ENCODE results near the gene B3GNT3.
A peak's percentile ranks its signal among the peaks of the same experiment; 100 is the strongest.

Gene B3GNT3

GRCh38 chr19:17794731-17795494 is at the start of gene B3GNT3:
Gene B3GNT3, plus strand, starts transcription at chr19:17795138. Its CDS starts 12,670 bp downstream, at chr19:17807808.
- DNase-seq = no peak

GRCh38 chr19:17747205-17748098 is 47.5 kb upstream of the B3GNT3 start:
- DNase-seq = peak; percentile 80

GRCh38 chr19:17748884-17749638 is 45.9 kb upstream of the B3GNT3 start:
- DNase-seq = no peak

GRCh38 chr19:17749912-17750317 is 45.0 kb upstream of the B3GNT3 start:
- DNase-seq = no peak

- no peak for DNase-seq
These were observed 43.6 kb upstream of the B3GNT3 start, which contains the start of gene FCHO1 for GRCh38 chr19:17751103-17751911. Gene FCHO1, plus strand, starts transcription at chr19:17751477. Its CDS starts 3,688 bp downstream, at chr19:17755165.

- DNase-seq = no peak
These were observed 43.0 kb upstream of the B3GNT3 start for GRCh38 chr19:17751912-17752273.

GRCh38 chr19:17752865-17753639 is 41.9 kb upstream of the B3GNT3 start:
- DNase-seq = no peak

GRCh38 chr19:17753976-17754375 is 41.0 kb upstream of the B3GNT3 start:
- DNase-seq = no peak

GRCh38 chr19:17754634-17755442 is 40.1 kb upstream of the B3GNT3 start:
- no peak for DNase-seq

GRCh38 chr19:17755443-17755890 is 39.5 kb upstream of the B3GNT3 start:
- no peak for DNase-seq

GRCh38 chr19:17755977-17756670 is 38.8 kb upstream of the B3GNT3 start:
- peak; percentile 67 for DNase-seq

GRCh38 chr19:17757125-17757524 is 37.8 kb upstream of the B3GNT3 start:
- DNase-seq = peak; percentile 89

GRCh38 chr19:17758515-17758914 is 36.4 kb upstream of the B3GNT3 start:
- DNase-seq = no peak

- no peak for DNase-seq
These were observed 33.8 kb upstream of the B3GNT3 start for GRCh38 chr19:17761148-17761547.

- no peak for DNase-seq
These were observed 32.3 kb upstream of the B3GNT3 start for GRCh38 chr19:17762505-17763229.

GRCh38 chr19:17764348-17764747 is 30.6 kb upstream of the B3GNT3 start:
- no peak for DNase-seq

- no peak for DNase-seq
These were observed 29.8 kb upstream of the B3GNT3 start for GRCh38 chr19:17765069-17765618.

- DNase-seq = peak; percentile 51
These were observed 28.3 kb upstream of the B3GNT3 start for GRCh38 chr19:17766543-17767131.

All from NCI-H1694 (cell line).